Ascending aorta (tissue), 2 donors: ENCODE data around the gene LNX1. TPM values are rescaled to one million over a fixed set of nuclear protein-coding genes. Genes with fewer than 3 reads are reported as not detected.

ENCODE experiments used
- DNase-seq, 2 donors: peaks; one replicate each; pipeline ENCODE4 v3.0.0-alpha.2; 2019; ENCODE audit warnings: low spot score in 2 of 2
- H3K27ac ChIP-seq, 2 donors: fragments of 200-600 bp; sonication (generic); one replicate each; pipeline ENCODE4 v1.5.1; 2016 to 2017; ENCODE audit warnings: mild to moderate bottlenecking in 1 of 2
- H3K27me3 ChIP-seq: fragments of 200-600 bp; sonication (generic); one replicate; pipeline ENCODE4 v1.5.1; 2017
- H3K36me3 ChIP-seq, 2 donors: fragments of 200-600 bp; sonication (generic); one replicate each; pipeline ENCODE4 v1.5.1; 2016
- H3K4me1 ChIP-seq, 2 donors: fragments of 200-600 bp; sonication (generic); one replicate each; pipeline ENCODE4 v1.5.1; 2016 to 2017; ENCODE audit warnings: mild to moderate bottlenecking in 1 of 2
- H3K4me3 ChIP-seq, 2 donors: fragments of 200-600 bp; sonication (generic); one replicate each; pipeline ENCODE4 v1.5.1; 2016 to 2017; ENCODE audit warnings: mild to moderate bottlenecking in 1 of 2
- H3K9me3 ChIP-seq, 2 donors: fragments of 200-600 bp; sonication (generic); one replicate each; pipeline ENCODE4 v1.5.1; 2016
- intact Hi-C: fragments of 100-400 bp; cut with DNase I; formaldehyde crosslinking; loops from one replicate; pipeline ENCODE4 v1.15.1; 2023
- total RNA-seq: library from RNA; depleted of rRNA; stranded (reverse); fragments of >200 nt; gene quantifications from one replicate; pipeline ENCODE4 v1.1.0, GENCODE V29; 2016
- TF ChIP-seq, protein P1 (sequence below), 3 experiments: fragments of 200-600 bp in 2 of 3; fragments of 450-650 bp in 1 of 3; sonication (generic) in 2 of 3; IDR thresholded peaks; one replicate each; pipeline ENCODE4 v1.5.1; 2016 to 2019; ENCODE audit warnings: antibody characterized with exemption in 3 of 3, mild to moderate bottlenecking in 1 of 3, moderate library complexity in 1 of 3

Gene LNX1
- total RNA-seq, 1 donor from 2014 or later, result 4.0 TPM

DNA sequence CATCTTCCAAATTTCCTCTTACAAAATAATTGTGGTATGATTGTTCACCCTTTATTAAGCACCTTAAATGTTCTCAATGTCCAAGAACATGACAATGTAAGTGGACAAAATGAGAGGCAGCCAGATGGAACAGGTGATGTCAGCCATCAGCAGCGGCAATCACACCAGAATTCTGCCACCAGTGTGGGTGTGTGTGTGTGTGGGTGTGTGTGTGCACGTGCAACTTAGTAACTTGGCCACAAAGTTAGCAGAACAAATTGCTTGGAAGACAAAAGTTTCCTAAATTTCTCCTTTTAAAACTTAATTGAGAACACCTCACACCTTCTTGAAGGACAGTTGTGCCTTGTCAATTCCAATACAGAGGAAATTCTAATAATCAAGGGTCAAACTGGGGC is 18.7 kb downstream of the LNX1 start:
- DNase-seq, result no peak
- Histone ChIP-seq H3K36me3 (no peaks in the 10 kb centered on the region), H3K9me3 (no peaks in the 10 kb centered on the region), H3K4me3 (no peak overlapping the region), H3K27ac (no peak overlapping the region), H3K27me3 (no peaks in the 10 kb centered on the region), H3K4me1 (no peaks in the 10 kb centered on the region)
- intact Hi-C loops, result no loop called here
- TF ChIP-seq, protein P1, sequence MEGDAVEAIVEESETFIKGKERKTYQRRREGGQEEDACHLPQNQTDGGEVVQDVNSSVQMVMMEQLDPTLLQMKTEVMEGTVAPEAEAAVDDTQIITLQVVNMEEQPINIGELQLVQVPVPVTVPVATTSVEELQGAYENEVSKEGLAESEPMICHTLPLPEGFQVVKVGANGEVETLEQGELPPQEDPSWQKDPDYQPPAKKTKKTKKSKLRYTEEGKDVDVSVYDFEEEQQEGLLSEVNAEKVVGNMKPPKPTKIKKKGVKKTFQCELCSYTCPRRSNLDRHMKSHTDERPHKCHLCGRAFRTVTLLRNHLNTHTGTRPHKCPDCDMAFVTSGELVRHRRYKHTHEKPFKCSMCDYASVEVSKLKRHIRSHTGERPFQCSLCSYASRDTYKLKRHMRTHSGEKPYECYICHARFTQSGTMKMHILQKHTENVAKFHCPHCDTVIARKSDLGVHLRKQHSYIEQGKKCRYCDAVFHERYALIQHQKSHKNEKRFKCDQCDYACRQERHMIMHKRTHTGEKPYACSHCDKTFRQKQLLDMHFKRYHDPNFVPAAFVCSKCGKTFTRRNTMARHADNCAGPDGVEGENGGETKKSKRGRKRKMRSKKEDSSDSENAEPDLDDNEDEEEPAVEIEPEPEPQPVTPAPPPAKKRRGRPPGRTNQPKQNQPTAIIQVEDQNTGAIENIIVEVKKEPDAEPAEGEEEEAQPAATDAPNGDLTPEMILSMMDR (IDR thresholded peaks at IDR 0.05), result no peak

- Histone ChIP-seq H3K4me3 (no peak overlapping the region), H3K4me1 (no peaks in the 10 kb centered on the region), H3K27me3 (no peaks in the 10 kb centered on the region), H3K36me3 (no peaks in the 10 kb centered on the region), H3K27ac (no peak overlapping the region), H3K9me3 (no peaks in the 10 kb centered on the region)
- intact Hi-C loops, result no loop called here
- TF ChIP-seq, protein P1 (IDR thresholded peaks at IDR 0.05), result no peak
- DNase-seq, result no peak
Observed at GRCh38 chr4:53571936-53572599, 19.2 kb downstream of the LNX1 start.

DNA sequence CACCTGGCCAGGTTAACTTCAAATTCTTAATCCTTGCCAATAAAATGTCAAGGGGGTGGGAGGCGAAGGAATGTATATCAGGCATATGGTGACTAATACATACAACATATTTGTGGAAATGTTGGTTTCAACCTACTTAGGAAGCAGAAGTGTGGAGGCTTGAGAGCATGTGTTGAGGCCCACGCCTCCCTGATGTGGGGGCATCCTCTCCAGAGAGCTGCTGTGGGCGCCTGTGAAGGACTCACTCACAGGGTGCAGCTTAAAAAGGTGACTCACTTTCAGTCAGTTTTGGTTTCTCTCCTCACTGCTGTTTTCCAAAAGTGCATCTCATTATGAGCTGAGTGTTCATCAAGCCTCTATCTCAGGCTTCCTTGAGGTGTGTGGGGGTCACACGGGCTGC is 27.5 kb downstream of the LNX1 start:
- no peak for DNase-seq
- intact Hi-C loops, result no loop called here
- H3K27ac ChIP-seq, result no peak overlapping the region
- H3K9me3 ChIP-seq, result no peaks in the 10 kb centered on the region
- TF ChIP-seq, protein P1 (IDR thresholded peaks at IDR 0.05), result no peak
- H3K4me3 ChIP-seq, result no peak overlapping the region
- no peaks in the 10 kb centered on the region for H3K27me3 ChIP-seq
- no peaks in the 10 kb centered on the region for H3K36me3 ChIP-seq
- no peaks in the 10 kb centered on the region for H3K4me1 ChIP-seq

- H3K27me3 ChIP-seq, result no peaks in the 10 kb centered on the region
- H3K36me3 ChIP-seq, result no peaks in the 10 kb centered on the region
- intact Hi-C loops, result no loop called here
- H3K4me1 ChIP-seq, result peaks cover 0 to 3% of the 10 kb centered on the region in 2 donors
- TF ChIP-seq, protein P1 (IDR thresholded peaks at IDR 0.05), result no peak
- no peak for DNase-seq
- no peak overlapping the region for H3K4me3 ChIP-seq
- no peak overlapping the region for H3K27ac ChIP-seq
- no peaks in the 10 kb centered on the region for H3K9me3 ChIP-seq
Observed at GRCh38 chr4:53562409-53562808, 28.9 kb downstream of the LNX1 start.

- Histone ChIP-seq H3K27ac (peak overlapping the region; percentile 81 to 85), H3K9me3 (no peaks in the 10 kb centered on the region), H3K36me3 (no peaks in the 10 kb centered on the region), H3K4me1 (peaks cover 0 to 7% of the 10 kb centered on the region in 2 donors), H3K27me3 (no peaks in the 10 kb centered on the region), H3K4me3 (no peak overlapping the region)
- DNase-seq, result no peak
- TF ChIP-seq, protein P1 (IDR thresholded peaks at IDR 0.05), result no peak
- intact Hi-C loops, result loop anchor here (5.0 kb wide), 2 partner anchors 52 to 673 kb away; no protein-coding TSS in a partner anchor
Observed at GRCh38 chr4:53559021-53559620, 32.2 kb downstream of the LNX1 start.
